ENCODE results near the gene ADGRF4. TPM values are rescaled to one million over a fixed set of nuclear protein-coding genes. Genes with fewer than 3 reads are reported as not detected.

ADGRF4 gene
- total and polyA plus RNA-seq, 9 of the 15 experiments (the other 6 are each of a cell fraction or from before 2014, with no cell fraction given), result not detected

DNA sequence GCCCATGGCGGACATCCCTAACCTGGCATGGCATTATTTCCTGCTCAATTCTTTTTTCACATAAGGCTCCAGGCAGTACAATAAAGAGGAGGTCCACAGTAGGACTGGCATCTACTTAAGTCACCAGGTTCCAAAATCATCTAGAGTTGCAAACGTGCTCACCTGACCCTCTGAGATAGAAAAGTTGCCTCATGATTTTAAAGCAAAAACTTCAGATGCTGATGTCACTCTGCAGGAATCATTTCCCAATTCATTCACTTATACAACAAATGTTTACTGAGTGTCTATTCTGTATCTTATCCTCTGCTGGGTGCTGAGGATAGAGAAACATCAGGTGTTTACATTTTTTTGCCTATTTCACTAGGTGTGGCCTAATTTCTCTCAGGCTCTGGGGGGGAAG is 2.2 kb downstream of the ADGRF4 start (continued):
- TF ChIP-seq, protein P1, sequence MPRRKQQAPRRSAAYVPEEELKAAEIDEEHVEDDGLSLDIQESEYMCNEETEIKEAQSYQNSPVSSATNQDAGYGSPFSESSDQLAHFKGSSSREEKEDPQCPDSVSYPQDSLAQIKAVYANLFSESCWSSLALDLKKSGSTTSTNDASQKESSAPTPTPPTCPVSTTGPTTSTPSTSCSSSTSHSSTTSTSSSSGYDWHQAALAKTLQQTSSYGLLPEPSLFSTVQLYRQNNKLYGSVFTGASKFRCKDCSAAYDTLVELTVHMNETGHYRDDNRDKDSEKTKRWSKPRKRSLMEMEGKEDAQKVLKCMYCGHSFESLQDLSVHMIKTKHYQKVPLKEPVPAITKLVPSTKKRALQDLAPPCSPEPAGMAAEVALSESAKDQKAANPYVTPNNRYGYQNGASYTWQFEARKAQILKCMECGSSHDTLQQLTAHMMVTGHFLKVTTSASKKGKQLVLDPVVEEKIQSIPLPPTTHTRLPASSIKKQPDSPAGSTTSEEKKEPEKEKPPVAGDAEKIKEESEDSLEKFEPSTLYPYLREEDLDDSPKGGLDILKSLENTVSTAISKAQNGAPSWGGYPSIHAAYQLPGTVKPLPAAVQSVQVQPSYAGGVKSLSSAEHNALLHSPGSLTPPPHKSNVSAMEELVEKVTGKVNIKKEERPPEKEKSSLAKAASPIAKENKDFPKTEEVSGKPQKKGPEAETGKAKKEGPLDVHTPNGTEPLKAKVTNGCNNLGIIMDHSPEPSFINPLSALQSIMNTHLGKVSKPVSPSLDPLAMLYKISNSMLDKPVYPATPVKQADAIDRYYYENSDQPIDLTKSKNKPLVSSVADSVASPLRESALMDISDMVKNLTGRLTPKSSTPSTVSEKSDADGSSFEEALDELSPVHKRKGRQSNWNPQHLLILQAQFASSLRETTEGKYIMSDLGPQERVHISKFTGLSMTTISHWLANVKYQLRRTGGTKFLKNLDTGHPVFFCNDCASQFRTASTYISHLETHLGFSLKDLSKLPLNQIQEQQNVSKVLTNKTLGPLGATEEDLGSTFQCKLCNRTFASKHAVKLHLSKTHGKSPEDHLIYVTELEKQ (CRISPR knock-in tag; IDR thresholded peaks at IDR 0.05), result no peak
- TF ChIP-seq ZNF57 (CRISPR knock-in tag; IDR thresholded peaks at IDR 0.05) (no peak), POLR2AphosphoS2 (IDR thresholded peaks at IDR 0.05; ENCODE audit: low read length) (no peak), GABPB2 (CRISPR knock-in tag; conservative IDR thresholded peaks at IDR 0.05) (no peak), SRSF3 (IDR thresholded peaks at IDR 0.05; ENCODE audit: insufficient read depth, low read length) (no peak), FOXJ3 (CRISPR knock-in tag; IDR thresholded peaks at IDR 0.05) (no peak), ZBTB7A (IDR thresholded peaks at IDR 0.05; ENCODE audit: borderline replicate concordance, control insufficient read depth, low read depth, low read length) (no peak), SIN3A (IDR thresholded peaks at IDR 0.05; ENCODE audit: borderline replicate concordance in 2 of 2, control insufficient read depth in 1 of 2, low read depth in 2 of 2, low read length in 2 of 2) (no peak), RFX7 (CRISPR knock-in tag; IDR thresholded peaks at IDR 0.05) (no peak)

All from K562 (cell line).